ENCODE measurements around the gene CNN1. TPM values are rescaled to one million over a fixed set of nuclear protein-coding genes. Genes with fewer than 3 reads are reported as not detected.

Gene CNN1
- total and polyA plus RNA-seq, 9 of the 15 experiments (the other 6 are each of a cell fraction or from before 2014, with no cell fraction given): 0.23 to 10.6 (median 5.2) TPM

GRCh38 chr19:11534538-11534937, 4.1 kb upstream of the CNN1 start (continued):
- TF ChIP-seq ZFP36 (IDR thresholded peaks at IDR 0.05; ENCODE audit: low read depth, low read length, partially characterized antibody) (no peak), AFF4 (CRISPR knock-in tag; IDR thresholded peaks at IDR 0.05) (no peak), HMGN3 (IDR thresholded peaks at IDR 0.05; ENCODE audit: borderline replicate concordance, extremely low read depth, insufficient read length, low read depth, low read length) (no peak), POLR3G (IDR thresholded peaks at IDR 0.05; ENCODE audit: extremely low read depth, insufficient read length, insufficient replicate concordance) (no peak), RAD21 (CRISPR knock-in tag; conservative IDR thresholded peaks at IDR 0.05 in 1 of 2, IDR thresholded peaks at IDR 0.05 in 1 of 2) (no peak), TGIF2 (CRISPR knock-in tag; IDR thresholded peaks at IDR 0.05) (no peak), ZNF785 (CRISPR knock-in tag; IDR thresholded peaks at IDR 0.05) (no peak), ZNF561 (CRISPR knock-in tag; conservative IDR thresholded peaks at IDR 0.05) (no peak), ID3 (CRISPR knock-in tag; IDR thresholded peaks at IDR 0.05) (no peak), ID3 (tag; IDR thresholded peaks at IDR 0.05) (no peak), PCBP1 (IDR thresholded peaks at IDR 0.05; ENCODE audit: low read depth, low read length, poor library complexity, severe bottlenecking) (no peak), BRD4 (IDR thresholded peaks at IDR 0.05) (no peak), ZNF717 (CRISPR knock-in tag; IDR thresholded peaks at IDR 0.05) (no peak), PPARD (CRISPR knock-in tag; IDR thresholded peaks at IDR 0.05) (no peak), ZNF584 (CRISPR knock-in tag; IDR thresholded peaks at IDR 0.05; ENCODE audit: low read depth) (no peak), SMARCE1 (IDR thresholded peaks at IDR 0.05) (peak; percentile 41; the same call in 1 of the 2 replicates)
- TF ChIP-seq, protein P1, sequence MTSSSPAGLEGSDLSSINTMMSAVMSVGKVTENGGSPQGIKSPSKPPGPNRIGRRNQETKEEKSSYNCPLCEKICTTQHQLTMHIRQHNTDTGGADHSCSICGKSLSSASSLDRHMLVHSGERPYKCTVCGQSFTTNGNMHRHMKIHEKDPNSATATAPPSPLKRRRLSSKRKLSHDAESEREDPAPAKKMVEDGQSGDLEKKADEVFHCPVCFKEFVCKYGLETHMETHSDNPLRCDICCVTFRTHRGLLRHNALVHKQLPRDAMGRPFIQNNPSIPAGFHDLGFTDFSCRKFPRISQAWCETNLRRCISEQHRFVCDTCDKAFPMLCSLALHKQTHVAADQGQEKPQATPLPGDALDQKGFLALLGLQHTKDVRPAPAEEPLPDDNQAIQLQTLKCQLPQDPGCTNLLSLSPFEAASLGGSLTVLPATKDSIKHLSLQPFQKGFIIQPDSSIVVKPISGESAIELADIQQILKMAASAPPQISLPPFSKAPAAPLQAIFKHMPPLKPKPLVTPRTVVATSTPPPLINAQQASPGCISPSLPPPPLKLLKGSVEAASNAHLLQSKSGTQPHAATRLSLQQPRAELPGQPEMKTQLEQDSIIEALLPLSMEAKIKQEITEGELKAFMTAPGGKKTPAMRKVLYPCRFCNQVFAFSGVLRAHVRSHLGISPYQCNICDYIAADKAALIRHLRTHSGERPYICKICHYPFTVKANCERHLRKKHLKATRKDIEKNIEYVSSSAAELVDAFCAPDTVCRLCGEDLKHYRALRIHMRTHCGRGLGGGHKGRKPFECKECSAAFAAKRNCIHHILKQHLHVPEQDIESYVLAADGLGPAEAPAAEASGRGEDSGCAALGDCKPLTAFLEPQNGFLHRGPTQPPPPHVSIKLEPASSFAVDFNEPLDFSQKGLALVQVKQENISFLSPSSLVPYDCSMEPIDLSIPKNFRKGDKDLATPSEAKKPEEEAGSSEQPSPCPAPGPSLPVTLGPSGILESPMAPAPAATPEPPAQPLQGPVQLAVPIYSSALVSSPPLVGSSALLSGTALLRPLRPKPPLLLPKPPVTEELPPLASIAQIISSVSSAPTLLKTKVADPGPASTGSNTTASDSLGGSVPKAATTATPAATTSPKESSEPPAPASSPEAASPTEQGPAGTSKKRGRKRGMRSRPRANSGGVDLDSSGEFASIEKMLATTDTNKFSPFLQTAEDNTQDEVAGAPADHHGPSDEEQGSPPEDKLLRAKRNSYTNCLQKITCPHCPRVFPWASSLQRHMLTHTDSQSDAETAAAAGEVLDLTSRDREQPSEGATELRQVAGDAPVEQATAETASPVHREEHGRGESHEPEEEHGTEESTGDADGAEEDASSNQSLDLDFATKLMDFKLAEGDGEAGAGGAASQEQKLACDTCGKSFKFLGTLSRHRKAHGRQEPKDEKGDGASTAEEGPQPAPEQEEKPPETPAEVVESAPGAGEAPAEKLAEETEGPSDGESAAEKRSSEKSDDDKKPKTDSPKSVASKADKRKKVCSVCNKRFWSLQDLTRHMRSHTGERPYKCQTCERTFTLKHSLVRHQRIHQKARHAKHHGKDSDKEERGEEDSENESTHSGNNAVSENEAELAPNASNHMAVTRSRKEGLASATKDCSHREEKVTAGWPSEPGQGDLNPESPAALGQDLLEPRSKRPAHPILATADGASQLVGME (CRISPR knock-in tag; IDR thresholded peaks at IDR 0.05): no peak
- TF ChIP-seq, protein P2, sequence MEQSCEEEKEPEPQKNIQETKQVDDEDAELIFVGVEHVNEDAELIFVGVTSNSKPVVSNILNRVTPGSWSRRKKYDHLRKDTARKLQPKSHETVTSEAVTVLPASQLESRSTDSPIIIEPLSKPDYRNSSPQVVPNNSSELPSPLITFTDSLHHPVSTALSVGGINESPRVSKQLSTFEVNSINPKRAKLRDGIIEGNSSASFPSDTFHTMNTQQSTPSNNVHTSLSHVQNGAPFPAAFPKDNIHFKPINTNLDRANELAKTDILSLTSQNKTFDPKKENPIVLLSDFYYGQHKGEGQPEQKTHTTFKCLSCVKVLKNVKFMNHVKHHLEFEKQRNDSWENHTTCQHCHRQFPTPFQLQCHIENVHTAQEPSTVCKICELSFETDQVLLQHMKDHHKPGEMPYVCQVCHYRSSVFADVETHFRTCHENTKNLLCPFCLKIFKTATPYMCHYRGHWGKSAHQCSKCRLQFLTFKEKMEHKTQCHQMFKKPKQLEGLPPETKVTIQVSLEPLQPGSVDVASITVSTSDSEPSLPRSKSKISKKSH (CRISPR knock-in tag; IDR thresholded peaks at IDR 0.05): no peak
